Measurements from ENCODE around the gene CERK. TPM values are rescaled to one million over a fixed set of nuclear protein-coding genes. Genes with fewer than 3 reads are reported as not detected.
A peak's percentile ranks its signal among the peaks of the same experiment; 100 is the strongest.

CERK gene
- total RNA-seq, 4 donors from 2014 or later, result 19.2 to 46.2 (median 36.6) TPM

- H3K27ac ChIP-seq, result no peak overlapping the region
Observed at GRCh38 chr22:46764140-46764680, 26.2 kb upstream of the CERK start.

GRCh38 chr22:46763051-46763705 is 25.1 kb upstream of the CERK start:
- 9% methylated on average over 13 of the region's 13 CpGs for WGBS

More at GRCh38 chr22:46764140-46764680, 26.2 kb upstream of the CERK start:
- TF ChIP-seq EP300 (IDR thresholded peaks at IDR 0.05) (no peak), POLR2AphosphoS5 (IDR thresholded peaks at IDR 0.05) (no peak), POLR2A (IDR thresholded peaks at IDR 0.05) (no peak), CTCF (IDR thresholded peaks at IDR 0.05) (no peak)
- no peak overlapping the region for H3K4me3 ChIP-seq
- no peaks in the 10 kb centered on the region for H3K27me3 ChIP-seq
- H3K9me3 ChIP-seq, result no peaks in the 10 kb centered on the region
- H3K4me1 ChIP-seq, result peaks cover 37% of the 10 kb centered on the region
- WGBS, result 85% methylated on average over 6 of the region's 6 CpGs
- DNase-seq (ENCODE audit: low spot score in 2 of 2), result peak in 1 of 2 donors; percentile 36
- H3K36me3 ChIP-seq, result no peaks in the 10 kb centered on the region

GRCh38 chr22:46762238-46763050 is 24.4 kb upstream of the CERK start, which contains the start of gene TBC1D22A:
TSS of gene TBC1D22A (plus strand) at chr22:46762650. CDS start at chr22:46762787, 137 bp downstream.
- H3K36me3 ChIP-seq, result no peaks in the 10 kb centered on the region
- no peaks in the 10 kb centered on the region for H3K9me3 ChIP-seq
- no peaks in the 10 kb centered on the region for H3K27me3 ChIP-seq
- peak within 1 kb of the TSS; percentile 96 for H3K27ac ChIP-seq
- DNase-seq (ENCODE audit: low spot score in 2 of 2), result peak; percentile 96 to 98
- H3K4me1 ChIP-seq, result peaks cover 31% of the 10 kb centered on the region
- peak within 1 kb of the TSS; percentile 73 for H3K4me3 ChIP-seq
- TF ChIP-seq POLR2AphosphoS5 (IDR thresholded peaks at IDR 0.05) (peak; percentile 90 to 98 (median 97)), POLR2A (IDR thresholded peaks at IDR 0.05) (peak; percentile 95 to 97), CTCF (IDR thresholded peaks at IDR 0.05) (peak in 1 of 2 donors; percentile 36), EP300 (IDR thresholded peaks at IDR 0.05) (no peak)
- under 1% methylated on average over 43 of the region's 66 CpGs for WGBS

More at GRCh38 chr22:46763051-46763705, 25.1 kb upstream of the CERK start:
- DNase-seq (ENCODE audit: low spot score in 2 of 2), result peak in 1 of 2 donors; percentile 78
- no peaks in the 10 kb centered on the region for H3K36me3 ChIP-seq
- H3K27ac ChIP-seq, result peak overlapping the region; percentile 96
- no peaks in the 10 kb centered on the region for H3K9me3 ChIP-seq
- no peaks in the 10 kb centered on the region for H3K27me3 ChIP-seq
- TF ChIP-seq POLR2AphosphoS5 (IDR thresholded peaks at IDR 0.05), result peak in 1 of 3 donors; percentile 8
- no peak for TF ChIP-seq CTCF (IDR thresholded peaks at IDR 0.05)
- peaks cover 31% of the 10 kb centered on the region for H3K4me1 ChIP-seq
- peak overlapping the region; percentile 73 for H3K4me3 ChIP-seq

GRCh38 chr22:46761539-46762237 is 23.6 kb upstream of the CERK start:
- H3K27ac ChIP-seq, result peak overlapping the region; percentile 96
- peaks cover 29% of the 10 kb centered on the region for H3K4me1 ChIP-seq
- no peak for TF ChIP-seq POLR2AphosphoS5 (IDR thresholded peaks at IDR 0.05)
- no peak for TF ChIP-seq EP300 (IDR thresholded peaks at IDR 0.05)
- TF ChIP-seq CTCF (IDR thresholded peaks at IDR 0.05), result no peak
- TF ChIP-seq POLR2A (IDR thresholded peaks at IDR 0.05), result no peak
- H3K9me3 ChIP-seq, result no peaks in the 10 kb centered on the region
- no peaks in the 10 kb centered on the region for H3K36me3 ChIP-seq
- peak overlapping the region; percentile 73 for H3K4me3 ChIP-seq
- peak in 1 of 2 donors; percentile 22 for DNase-seq (ENCODE audit: low spot score in 2 of 2)
- 4% methylated on average over 17 of the region's 17 CpGs for WGBS
- H3K27me3 ChIP-seq, result no peaks in the 10 kb centered on the region

Measured in suprapubic skin (tissue), 4 donors.